GM18868 (cell line): ENCODE data around the gene CLCC1.

ENCODE experiments used
- ATAC-seq: cut with Tn5 transposase; IDR thresholded peaks from one replicate; pipeline ENCODE4 v1.9.1; 2021; ENCODE audit warnings: mild to moderate bottlenecking, moderate library complexity; ENCODE audit not compliant: unreplicated experiment

Gene CLCC1

GRCh38 chr1:108925920-108926319 is 37.4 kb downstream of the CLCC1 start:
- no peak for ATAC-seq

GRCh38 chr1:108916788-108917187 is 46.5 kb downstream of the CLCC1 start:
- no peak for ATAC-seq
